GM19372 (cell line): ENCODE results near the gene VDAC1.
"Not testable (repeated sequence)": the region's sequence is repeated elsewhere in the genome, so short reads cannot be mapped to it uniquely, and the experiment has no call there.

ENCODE experiments used
- ATAC-seq: cut with Tn5 transposase; IDR thresholded peaks from one replicate; pipeline ENCODE4 v1.9.1; 2021; ENCODE audit warnings: mild to moderate bottlenecking, low read depth, moderate library complexity; ENCODE audit not compliant: unreplicated experiment

VDAC1 gene

DNA sequence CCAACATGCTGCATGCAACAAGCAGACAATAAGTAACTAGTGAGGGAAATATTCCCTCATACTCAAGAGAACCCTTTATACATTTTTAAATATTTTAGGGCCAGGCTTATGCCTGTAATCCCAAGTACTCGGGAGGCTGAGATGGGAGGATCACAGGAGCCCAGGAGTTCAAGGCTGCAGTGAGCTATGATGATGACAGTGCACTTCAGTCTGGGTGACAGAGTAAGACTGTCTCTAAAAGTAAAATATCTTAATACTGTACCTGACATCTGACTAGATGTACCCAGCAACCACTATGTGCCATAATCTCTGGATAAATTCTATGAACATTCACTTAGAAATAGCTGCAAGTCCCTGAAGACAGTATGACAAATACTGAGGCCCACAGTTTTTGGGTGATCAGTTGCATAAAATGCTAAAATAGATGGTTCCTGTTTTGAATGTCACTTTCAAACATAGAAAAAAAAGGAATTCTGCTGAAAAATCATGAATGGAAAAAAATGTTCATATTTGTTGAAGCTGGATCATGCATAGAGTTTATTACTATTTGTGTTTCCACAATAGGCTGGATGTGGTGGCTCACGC, 34.4 kb downstream of the VDAC1 start:
- ATAC-seq: no peak

DNA sequence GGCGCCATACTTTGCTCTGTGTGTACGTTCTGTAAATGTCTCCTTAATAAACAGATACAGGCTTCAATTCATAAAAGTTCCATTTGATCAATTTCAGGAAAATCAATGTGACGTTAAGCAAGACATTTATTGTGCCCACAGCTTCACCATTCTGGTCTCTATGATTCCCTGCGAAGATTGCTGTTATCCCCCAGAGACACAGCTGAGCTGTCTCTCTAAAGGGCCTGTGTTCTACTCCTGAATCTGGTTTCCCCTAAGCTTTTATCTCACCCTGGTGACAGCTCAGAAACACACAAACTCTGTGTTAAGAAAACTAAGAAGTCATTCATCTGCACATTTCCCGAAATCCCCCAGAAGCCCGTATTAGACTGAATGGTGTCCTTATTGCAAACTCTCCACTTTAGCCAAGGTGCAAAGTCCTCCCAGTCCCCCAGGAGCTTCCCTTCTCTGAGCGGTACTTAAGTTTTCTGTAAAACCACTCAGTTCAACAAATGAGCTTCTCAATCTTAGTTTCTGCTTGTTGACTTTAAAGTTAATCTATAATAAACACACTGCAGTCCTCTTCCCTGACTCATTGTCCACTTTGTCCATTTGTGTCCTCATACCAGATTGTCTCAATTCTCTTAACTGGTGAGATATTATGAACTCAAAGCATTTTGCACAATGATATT, 35.0 kb downstream of the VDAC1 start:
- no peak for ATAC-seq

DNA sequence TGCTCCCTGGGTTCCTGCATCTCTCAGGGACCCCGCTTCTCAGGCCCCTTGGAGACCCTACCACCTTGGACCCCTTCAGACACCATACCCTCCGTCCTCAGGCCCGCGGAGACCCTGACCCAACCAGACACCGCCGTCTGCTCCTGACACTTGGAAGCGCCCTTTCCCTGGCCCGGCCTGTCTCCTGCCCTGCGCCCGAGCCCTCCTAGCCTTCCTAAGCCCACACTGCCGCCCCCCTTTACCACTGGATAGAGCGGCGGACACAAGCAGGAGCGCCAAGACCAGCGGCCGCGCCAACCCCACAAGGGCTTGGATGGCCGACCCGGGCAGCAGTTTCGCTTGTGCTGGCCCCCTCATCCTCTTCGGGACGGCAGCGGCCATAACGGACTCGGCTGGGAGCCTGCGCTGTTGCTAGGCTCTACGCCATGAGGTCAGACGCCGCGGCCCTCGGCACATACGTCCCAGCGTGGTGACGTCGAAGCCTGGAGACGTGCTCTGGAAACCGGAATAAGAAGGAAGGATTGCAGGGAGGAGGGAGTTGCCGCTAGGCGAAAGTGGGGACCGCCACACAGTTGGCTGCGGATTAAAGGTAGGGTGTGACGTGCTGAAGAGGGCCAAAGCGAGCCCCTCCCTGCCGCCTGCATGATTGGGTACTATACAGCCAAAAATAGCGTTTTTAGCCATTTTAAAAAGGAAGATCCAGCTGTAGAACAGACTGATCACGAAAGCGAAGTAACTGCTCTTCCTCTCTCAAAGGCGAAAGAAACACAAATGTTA, 36.4 kb downstream of the VDAC1 start, which contains the start of gene C5orf15:
C5orf15 (minus strand) TSS at position 422 of the 777 bp plus-strand sequence; CDS start at position 381, 41 bp downstream.
- ATAC-seq: peak; percentile 98

DNA sequence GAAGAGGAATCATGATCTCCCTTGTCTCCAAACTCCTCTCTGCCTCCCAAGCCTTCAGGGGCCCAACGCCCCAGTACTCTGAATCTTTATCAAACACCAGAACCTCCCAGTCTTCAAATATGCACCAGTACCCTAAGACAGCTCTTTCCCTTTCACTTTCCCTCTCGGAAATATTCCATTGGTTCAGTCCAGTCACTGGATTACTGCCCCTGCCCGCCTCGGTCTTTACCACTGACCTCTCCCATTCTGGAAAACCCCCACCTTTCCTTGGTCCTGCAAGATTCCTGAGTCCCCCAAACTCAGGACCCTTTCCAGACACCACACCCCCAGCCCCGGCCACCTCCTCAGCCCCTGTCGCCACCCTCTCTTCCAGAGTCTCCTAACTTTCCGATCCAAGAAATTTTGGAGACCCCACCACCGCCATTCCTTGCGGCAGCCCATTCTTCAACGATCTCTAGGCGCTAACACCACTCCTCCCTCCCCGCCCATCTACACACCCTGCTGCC, 37.0 kb downstream of the VDAC1 start:
- ATAC-seq: peak; percentile 5

DNA sequence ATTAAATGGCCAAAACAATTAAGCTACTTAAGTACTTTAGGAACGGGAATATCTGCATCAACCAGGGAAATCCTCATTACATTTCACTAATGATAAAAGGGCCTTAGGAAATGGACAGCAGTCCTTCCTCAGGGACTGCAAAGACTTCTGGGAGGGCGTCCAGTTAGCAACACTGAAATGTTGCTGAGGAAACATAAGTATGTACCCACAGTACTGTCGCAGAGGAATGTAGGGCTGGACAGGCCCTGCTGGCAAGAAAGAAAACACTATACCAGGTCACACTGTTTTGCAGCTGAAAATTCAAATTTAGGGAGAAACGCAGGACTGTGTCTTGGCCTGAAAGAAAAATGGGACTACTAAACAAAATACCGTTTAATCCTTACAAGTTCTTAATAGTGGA, 37.7 kb downstream of the VDAC1 start:
- ATAC-seq: no peak

DNA sequence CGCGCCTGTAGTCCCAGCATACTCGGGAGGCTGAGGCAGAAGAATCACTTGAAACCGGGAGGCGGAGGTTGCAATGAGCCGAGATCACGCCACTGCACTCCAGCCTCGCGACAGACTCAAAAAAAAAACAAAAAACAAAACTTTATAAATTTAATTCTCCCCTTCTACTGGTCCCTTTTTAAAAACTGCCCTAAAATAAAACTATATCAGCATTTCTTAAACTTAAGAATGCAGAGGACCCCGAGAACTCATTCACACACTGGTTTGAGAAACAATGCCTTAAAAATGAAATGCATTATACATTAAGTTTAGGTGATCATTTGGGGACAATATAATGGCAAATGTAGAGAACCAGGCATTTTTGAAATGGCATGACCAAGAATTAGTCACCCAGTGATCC, 38.7 kb downstream of the VDAC1 start:
- no peak for ATAC-seq

DNA sequence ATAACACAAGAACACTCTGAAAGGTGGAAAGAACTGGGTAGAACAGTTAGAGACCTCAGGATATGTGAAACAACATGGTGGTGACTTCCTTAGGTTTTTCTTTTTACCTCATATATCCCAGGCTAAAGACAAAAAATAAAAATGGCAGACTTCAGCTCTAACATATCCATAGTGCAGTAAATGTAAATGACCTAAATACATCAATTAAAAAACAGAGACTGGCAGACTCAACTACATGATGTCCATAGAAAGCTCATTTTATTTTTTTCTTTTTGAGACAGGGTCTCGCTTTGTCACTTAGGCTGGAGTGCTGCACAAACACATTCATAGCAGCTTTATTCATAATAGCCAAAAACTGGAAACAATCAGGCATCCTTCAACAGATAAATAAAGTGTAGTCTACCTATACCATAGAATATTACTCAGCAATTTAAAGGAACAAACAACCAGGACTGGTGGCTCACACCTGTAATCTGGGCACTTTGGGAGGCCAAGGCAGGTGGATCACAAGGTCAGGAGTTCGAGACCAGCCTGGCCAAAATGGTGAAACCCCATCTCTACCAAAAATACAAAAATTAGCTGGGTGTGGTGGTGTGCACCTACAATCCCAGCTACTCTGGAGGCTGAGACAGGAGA, 41.2 kb downstream of the VDAC1 start:
- ATAC-seq: no peak

DNA sequence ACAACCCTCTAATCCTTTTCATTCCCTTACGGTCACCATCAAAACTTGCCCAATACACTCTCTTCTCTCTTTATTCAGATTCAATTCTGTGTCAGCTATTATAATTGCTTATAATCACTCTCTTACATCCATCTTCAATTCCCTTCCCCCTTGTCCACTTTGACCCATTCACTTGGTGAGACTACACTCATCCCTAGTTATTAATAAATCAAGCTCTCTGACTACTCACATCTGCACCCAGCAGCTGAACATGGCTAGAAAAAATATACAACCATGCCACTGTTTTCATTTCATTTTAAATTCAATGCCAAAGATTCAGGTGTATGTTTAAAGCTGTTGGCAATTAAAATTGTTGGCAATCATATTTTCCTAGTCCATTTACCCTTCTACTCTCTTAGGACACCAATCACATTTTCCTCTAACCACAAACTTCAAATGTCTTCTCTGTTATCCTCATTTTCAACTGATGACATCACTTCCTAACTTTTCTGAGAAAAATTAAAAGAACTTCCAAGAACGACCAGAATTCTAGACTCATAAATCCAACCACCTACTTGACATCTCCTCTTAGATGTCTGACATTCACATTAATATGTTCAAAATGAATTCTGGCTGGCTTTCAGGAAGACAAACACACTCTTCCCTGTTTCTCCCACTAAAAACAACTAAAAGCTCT, 41.8 kb downstream of the VDAC1 start:
- no peak for ATAC-seq

DNA sequence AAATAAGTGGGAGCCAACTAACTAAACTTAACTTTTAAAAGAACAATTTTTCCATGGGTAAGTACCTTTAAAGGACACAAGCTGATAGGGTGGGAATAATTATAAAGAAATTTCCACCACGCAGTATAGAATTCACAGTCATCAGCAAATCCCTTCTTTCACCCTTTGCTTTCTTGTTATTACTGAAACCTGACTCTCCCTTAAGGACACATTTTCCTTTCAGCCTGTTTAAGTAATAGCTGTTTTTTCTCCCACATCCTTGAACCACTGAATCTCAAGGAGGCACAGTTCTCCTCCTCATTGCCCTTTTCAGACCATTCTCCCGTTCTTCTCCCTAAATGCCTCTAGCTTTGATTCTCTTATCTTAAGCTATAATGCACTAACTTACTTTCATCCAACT, 42.6 kb downstream of the VDAC1 start:
- no peak for ATAC-seq

DNA sequence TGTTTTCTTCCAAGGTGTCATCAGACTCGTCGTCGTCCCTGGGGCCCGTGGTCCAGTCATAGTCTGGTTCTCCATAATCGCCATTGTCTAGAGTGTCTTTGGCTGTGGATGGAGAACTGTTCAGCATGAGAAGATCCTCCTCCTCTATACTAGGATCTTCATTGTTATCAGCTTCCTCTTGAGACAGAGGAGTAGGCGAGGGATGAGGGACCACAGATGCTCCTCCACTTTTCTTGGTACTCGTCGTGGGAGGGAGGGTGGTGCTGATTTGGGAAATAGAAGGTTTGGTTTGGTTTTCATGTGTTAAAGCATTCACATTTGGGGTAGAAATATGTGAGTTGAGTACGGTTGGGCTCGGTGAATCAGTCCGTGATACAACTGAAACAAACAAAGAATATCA, 45.1 kb downstream of the VDAC1 start:
- ATAC-seq: no peak

DNA sequence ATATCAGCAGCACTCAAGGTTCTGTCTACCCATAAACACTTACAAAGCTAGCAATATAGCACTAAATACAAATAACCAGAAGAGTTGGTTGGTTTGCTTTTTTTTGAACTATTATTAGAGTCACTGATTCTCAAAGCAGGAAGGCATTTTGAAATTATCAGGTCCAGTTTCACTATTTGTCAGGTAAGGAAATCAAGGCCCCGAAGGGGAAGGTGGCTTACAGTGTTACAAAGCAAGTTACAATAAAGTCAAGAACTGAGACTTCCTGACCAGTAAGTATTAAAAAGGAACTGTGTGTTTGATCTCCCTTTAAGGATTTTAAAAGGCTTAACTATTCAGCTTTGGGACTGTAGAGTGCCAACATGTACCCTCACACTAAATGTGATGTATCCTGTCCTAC, 47.2 kb downstream of the VDAC1 start:
- no peak for ATAC-seq

DNA sequence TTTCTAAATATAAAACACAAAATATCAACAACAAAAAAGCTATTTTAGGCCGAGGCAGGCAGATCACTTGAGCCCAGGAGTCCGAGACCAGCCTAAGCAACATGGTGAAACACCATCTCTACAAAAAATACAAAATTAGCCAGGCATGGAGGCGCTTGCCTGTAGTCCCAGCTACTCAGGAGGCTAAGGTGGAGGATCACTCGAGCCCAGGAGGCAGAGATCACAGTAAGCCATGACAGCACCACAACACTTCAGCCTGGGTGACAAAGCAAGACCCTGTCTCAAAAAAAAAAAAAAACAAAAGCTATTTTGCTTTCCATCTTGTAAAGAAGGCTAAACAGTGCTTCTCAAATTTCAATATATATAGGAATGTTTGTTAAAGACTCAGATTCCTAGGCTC, 47.7 kb downstream of the VDAC1 start:
- no peak for ATAC-seq

DNA sequence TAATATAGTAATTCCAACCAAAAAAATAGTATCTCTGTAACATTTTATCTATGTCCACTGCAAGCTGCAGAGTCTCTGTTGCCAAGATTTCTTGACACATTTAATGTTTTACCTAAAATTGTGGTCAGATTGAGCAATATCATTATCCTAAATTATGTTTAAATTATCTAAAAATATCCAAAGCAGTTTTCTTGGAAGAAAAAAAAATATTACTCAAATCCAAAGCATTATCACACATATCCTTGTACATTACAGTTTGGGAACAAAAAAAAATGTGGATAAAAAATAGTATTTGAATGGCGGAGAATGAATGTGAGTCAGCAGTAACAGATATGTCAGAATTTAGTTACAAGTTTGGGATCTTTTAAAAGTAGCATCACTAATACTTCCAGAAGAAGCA, 48.6 kb downstream of the VDAC1 start:
- not testable (repeated sequence) for ATAC-seq

DNA sequence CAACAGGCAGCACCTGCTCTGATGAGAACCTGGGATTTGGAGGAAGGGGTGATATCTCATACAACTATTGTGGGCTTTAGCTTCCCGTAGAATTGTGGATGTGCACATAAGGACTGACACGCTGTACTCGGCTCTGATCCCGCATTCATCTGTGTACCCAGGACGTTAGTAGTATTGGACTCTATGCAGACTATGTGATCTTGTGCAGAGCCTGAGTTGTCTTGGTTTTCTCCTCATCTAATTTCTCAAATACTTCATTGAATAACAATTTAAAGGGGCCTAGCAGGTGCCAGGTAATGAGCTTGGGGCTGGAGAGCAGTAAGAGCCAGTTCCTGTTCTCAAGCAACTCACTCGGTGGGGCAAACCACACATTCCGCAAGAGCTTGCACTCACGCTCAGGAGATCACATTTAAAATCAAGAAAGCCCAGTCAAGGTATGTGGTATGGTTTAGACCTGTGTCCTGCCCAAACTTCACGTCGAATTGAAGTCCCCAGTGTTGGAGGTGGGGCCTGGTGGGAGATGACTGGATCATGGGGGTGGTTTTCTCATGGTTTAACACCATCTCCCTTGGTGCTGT, 51.1 kb downstream of the VDAC1 start:
- ATAC-seq: no peak

DNA sequence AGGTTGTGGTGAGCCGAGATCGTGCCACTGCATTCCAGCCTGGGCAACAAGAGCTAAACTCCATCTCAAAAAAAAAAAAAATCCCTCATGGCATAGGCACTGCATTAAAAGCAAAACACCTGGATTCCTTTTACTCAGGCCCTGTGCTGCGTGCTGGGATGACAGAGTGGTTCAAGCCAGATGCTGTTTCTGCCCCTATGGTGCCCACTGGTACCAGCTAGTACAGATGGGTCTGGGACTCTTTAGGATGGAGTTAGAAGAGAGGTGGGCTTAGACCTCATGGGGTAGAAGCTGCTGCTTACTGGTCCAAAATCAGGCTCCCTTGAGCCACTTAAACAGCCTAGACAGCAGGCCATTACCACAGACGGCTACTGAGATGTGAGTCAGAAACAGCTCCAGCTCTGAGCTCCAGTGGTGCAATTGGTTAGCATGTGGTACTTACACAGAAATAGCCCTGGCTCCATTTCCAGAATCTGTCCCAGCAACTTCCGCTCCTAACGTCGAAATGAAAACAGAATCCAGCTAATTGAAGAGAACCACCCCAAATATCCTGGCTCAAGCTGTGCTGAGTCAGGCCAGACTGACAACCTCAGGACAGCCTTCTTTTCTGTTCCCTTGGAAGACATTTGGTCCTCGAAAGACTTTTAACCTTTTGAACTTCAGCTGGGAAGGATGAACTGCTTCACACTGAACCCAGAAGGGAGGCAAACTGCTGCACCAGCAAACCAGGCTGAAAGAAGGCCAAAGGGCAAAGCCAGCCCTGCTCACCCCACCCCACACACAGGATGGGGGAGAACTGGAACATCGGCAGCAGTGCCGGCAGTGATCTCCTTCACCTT, 51.8 kb downstream of the VDAC1 start:
- no peak for ATAC-seq

DNA sequence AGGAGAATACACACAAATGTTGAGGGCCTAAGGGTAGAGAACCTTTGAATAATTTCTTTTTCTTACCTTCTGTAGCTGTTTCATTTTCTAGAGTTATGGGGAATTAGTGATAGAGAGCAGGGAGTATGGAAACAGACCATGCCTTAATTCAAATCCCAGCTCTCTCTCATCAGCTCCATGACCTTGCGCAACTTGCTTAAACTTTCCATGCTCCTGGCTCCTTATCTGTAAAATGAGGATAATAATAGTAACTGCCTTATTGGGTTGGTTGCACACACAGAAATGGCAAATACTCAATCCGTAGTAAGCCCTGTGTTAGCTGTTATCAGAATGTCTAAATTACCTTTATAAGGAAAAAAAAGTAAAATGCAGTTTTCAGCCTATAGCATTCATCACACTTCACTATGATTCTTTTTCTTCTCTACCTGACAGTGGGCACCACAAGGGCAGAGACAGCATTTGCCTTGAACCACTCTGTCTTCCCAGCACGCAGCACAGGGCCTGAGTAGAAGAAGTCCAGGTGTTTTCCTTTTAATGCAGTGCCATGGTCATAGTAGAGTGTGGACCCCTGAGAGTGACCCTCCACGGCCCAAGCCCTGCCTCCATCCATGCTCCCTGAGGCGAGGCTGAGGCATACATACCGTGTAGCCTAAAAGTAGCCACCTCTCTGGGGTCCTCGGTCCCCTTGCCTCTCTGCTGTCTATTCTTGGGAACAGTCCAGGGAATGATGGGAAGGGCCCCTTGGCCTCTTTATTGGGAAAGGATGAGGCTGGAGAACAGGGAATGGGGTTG, 53.8 kb downstream of the VDAC1 start:
- ATAC-seq: no peak

DNA sequence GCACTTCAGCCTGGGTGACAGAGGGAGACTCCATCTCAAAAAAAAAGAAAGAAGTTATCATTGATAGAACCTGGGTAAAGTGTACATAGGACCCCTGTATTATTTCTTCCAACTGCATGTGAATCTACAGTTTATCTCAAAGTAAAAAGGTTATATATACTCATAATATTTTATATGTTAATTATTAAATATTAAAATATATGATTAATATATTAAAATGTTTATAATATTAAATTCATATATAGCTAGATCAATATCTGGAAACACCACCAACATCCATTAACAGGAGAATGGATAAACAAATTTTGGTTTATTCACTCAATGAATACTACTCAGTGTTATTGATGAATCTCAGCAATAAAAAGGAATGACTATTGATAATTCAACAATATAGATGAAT, 56.1 kb downstream of the VDAC1 start:
- no peak for ATAC-seq

DNA sequence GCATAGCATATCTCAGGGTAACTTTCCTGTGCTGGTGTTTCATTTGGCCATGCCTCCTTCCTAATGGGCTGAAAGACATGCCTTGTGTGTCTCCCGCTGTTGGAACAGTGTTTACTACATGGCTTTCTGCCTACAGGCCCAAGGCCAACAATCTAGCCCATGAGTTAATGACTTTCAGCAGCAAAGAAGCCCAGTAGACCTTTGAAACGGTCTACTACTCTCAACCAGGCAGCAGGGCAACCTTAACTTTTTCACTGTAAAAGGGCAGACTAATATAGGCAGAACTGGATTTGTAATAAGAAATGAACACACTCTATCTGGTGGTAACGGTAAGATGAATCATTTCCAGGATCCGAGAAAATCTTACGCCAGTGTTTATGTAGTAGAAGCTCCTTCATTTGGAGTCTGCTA, 57.3 kb downstream of the VDAC1 start:
- no peak for ATAC-seq
